COLO668 (cell line): ENCODE data around the gene PDE4B.
"Not testable (repeated sequence)": the region's sequence is repeated elsewhere in the genome, so short reads cannot be mapped to it uniquely, and the experiment has no call there.

Experiments used
- DNase-seq: peaks from one replicate; lab custom pipeline; 2025; ENCODE audit not compliant: unreplicated experiment; lab: John Stamatoyannopoulos, UW

The PDE4B gene

DNA sequence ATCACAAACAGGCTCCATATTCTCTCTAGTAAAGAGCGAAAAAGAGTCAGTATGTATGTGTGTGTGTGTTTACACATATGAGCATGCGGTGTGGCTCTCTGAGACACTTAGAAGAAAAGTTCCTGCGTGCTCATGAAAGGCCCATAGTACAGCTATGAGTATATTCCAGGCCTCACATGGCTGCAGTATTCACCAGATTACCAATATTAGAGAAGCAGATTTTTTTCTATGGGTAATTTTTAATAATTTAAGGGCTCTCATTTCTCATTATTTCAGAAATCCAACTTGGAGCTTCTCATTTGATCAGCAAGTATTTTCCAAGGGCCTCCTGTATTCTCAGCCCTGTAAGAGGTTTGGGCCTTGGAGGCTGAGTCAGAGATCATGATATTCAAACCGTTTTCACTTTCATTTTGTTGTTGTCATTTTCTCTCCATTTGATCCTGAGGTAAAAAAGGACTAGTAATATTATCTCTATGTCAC is 508.3 kb downstream of the PDE4B start:
- no peak for DNase-seq

DNA sequence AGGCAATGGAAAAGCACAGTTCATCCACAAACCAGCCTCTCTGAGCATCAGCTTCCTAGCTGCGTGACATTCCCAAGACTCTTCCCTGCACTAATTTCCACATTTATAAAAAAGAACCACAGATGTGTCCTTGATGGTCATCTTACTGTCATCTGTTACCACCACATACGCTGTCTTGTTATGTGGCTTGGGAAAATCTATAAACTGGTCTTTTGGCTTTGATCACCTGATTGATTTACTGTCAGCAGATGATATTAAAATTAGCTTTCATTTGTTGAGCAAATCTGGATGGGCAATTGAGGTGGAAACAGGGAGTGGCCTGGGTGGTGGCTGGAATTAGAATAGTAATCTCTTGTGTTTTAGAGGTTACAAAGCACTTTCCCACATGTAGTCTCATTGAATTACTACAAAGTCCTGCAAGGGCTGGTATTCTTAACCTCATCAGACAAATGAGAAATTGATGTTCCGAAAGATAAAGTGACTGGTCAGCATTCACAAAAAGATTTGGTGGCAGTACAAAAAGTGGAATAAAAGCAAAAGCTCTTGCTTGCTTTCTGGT is 509.6 kb downstream of the PDE4B start:
- DNase-seq, result no peak

DNA sequence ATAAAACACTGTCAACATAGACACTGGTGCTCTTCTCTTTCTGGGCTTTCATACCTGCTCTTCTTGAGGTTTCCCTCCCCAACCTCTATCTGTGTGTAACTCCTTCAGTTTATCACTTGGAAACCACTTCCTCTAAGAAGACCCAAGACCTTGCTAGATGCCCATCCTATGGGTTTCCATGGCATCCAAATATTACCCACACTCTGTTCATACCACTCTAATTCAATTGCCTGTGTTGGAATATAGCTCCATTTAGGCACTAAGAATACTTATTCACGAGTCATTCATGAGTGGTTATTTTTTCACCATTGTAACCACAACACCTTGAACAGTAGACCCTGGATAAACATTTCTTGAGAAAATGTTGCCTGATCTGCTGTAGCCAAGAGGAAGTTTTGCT is 510.1 kb downstream of the PDE4B start:
- DNase-seq, result no peak

DNA sequence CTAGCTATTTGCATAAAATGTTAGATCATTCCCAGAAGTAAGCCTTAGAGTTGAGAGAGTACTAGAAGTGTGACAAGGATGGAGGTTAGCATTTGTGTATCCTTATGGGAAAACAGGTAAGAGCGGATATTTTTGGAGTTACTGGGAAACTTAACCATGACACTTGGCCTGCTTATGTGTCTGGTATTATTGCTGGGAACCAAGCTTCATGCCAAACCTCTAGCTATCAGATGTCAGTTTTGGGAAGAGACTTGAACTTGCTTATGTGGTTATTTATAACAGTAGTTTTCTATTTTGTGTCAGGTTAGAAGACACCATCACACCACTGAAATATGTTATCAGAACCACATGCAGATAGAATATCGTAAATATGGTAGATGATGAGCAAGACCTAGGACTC is 511.0 kb downstream of the PDE4B start:
- DNase-seq, result no peak

DNA sequence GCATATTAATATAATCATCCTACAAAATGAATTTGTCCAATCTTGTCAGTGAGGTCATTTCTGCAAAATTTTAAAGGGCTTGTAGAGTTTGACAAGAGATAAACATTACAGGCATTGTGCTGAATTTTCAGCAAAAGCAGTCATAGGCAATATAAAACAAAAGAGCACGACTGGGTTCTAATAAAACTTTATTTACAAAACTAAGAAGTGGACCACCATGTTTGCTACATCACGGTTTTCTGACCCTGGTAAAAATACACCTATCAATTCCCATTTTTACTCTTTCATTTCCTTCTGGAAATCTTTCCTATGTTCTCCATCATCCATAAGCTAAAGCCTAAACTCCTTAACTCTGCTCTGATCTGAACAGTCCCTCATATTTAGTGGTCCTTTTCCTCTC is 511.4 kb downstream of the PDE4B start:
- no peak for DNase-seq

DNA sequence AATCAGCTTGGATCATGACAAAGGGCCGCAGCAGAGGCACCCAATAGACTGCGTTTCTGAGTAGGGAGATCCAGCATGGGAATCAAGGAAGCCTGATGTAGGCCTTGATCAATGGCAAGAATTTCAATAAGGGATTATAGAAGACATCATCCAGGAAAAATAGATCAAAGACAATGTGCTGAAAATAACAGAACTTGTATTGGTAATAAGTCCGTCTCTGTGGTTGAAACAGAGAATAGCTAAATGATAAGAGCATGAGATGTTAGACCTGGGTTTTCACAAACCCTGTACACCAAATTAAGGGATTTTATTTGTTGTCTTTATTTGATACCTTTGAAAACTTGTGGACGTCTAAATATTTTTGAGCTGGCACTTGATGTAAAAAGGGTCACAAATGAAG is 513.2 kb downstream of the PDE4B start:
- DNase-seq, result no peak

DNA sequence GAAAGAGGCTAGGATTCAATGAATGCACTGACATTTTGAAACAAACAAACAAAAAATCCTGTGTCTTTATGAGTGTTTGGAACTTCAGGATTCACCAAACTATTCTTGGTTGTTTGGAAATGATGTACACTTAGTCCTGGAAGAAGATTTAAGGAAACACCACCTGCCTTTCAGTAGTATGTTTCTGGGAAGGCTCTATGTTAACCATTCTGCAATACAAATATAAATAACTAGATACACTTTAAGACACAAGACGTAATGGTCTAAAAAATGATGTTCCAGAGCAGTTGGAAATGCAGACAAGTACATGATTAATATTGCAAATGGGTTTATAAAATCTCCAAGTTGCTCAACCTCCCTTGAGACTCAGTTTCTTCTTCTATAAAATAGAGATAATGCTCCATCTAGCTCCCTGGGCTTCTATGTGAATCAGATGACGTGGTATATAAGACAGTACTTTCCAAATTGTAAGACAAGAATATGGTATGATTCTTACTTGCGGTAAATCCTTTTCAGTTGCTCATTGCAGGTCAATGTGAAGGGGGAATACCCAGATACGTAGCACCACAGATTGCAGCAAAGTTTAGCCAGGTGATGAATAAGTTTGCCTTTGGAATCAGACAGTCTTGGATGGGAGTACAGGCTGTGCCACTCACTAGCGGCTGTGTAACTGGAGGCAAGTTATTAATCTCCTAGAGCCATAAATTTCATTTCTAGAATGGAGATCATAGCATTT is 516.5 kb downstream of the PDE4B start:
- DNase-seq, result no peak

DNA sequence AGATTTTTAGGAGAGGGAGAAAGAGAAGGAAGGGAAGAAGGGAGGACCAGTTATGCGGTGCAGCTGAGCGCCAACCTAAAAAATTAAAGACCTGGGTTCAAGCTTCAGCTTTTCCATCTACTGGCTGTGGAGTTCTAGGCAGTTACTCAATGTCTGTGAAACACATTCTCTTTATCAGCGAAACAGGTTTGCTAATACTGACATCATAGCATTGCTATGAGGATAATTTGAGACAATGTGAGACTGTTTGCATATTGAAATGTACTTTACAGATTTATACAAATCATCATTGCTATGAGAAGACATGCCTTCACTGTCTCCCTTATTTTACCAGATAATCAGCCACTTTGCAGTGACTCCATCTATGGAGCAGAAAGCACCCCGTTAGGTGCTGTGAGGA is 518.4 kb downstream of the PDE4B start:
- DNase-seq, result no peak

DNA sequence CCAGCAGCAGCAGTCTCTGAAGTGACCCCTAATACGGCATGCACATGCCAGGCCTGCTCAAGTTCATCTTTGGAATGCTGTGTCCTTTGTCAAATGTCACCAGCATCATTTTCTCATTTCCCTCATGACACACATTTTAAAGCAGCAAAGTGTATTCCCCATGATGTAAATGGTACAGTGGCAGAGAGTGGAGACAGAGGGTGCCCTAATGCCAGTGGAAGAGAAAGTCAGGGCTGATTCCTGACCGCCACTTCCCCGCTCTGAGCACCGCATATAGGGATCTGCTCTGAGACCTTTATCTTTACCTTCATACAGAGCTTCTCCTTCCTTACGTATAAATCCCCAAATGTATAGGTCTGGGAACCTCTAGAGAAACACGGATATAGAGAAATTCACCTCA is 518.9 kb downstream of the PDE4B start:
- no peak for DNase-seq

DNA sequence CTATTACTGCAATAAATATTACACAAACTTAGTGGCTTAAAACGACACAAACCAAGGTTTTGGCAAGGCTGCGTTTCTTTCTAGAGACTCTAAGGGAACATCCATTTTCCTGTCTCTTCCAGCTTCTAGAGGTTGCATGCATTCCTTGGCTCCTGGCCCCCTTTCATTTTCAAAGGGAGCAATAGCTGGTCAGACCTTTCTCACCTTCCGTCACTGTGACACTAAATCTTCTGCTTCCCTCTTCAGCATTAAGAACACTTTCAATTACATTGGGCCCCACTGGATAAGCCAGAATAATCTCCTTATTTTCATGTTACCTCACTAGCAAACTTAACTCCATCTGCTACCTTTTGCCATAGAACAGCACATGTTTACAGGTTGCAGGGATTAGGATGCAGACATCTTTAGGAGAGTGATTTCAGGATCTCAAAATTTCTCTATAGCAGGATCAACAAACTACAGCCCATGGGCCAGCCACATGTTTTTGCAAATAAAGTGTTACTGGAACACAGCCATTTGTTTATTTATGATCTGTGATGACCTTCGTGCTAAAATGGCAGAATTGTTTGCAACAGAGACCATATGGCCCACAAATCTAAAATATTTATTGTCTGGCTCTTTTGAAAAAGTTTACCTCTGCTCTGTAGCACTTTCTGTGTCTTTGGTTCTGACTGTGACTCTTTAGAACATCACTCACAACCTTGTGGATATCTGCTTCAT is 519.7 kb downstream of the PDE4B start:
- no peak for DNase-seq

DNA sequence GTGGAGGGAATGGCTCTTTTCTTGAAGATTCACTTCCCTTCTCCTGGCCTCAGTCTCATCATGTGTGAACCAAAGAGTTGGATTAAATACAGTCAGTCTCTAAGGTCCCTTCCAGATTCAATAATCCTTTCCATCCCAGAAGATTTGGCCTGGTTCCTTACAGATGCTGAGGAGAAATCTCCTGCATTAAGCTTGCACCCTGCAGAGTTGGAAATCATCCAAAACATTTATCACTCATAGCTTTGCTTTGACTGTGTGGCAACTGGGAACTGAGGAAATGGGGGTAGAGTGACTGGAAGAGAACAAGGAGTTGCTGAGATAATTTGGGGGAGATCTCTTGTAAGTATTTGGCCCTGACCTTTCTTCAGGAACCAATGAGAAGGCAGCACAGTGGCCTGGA is 520.7 kb downstream of the PDE4B start:
- no peak for DNase-seq

DNA sequence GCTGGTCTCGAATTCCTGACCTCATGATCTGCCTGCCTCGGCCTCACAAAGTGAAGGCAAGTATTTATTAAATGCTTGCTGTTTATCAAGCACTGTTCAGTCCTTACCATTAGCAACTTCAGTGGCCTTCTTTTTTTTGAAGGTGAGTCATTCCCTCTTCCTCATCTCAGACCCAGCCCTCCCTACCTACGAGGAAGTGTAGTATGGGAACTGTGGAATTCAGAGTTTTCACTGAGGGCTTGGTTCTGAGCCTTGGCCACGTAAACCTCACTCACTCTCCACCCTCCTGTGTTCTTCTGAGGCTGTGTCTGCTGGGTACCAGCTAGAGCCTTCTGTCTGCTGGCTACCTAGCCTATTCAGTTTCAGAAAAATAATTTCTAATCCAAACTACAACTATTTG is 523.0 kb downstream of the PDE4B start:
- DNase-seq, result no peak

DNA sequence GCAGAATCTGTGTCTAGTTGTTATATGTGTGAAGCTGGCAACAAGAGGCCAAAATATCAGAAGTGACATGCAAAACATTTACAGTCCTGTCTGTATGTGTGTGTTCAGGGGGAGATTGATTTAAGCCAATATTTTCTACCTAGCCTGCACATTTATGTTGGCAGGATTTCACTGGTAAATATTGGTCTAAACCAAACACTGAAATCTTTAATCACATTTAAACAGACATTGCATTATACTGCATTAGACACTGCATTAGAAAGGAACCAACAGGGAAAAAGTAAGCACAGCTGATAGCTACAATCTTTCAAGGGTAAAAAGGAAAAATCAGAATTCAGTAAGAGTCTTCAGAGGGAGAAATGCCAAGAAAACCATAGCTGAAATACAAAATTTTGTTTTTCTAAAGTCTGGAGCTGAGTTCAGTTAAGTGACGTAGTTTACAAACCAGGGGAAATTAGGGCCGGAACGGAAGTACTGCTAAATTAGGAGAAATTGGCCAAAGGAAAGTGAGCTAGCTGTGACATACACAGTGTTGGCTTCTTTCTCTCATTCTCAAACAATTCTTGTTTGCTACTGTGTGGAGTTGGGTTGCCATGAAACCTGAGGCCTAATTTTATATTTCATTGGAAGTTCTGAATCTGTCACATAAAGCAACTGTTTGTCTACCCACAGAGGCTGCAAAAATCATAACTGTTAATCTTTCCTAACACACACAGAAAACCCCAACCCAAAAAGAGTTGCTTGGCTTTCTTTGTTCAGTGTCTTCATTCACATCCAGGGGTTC is 524.0 kb downstream of the PDE4B start:
- no peak for DNase-seq

DNA sequence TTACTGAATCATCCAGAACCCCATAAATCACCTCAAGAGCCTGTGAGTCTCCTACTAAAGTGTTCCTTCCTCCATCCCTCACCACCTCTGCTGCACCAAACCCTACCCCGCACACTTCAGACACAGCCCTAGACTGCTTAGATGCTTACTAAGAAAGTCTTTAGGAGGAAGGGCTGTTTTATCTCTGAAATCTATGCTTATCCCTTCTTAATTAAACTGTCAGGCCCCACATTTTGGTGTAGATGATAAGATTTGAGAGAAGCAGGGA is 524.5 kb downstream of the PDE4B start:
- DNase-seq, result no peak

DNA sequence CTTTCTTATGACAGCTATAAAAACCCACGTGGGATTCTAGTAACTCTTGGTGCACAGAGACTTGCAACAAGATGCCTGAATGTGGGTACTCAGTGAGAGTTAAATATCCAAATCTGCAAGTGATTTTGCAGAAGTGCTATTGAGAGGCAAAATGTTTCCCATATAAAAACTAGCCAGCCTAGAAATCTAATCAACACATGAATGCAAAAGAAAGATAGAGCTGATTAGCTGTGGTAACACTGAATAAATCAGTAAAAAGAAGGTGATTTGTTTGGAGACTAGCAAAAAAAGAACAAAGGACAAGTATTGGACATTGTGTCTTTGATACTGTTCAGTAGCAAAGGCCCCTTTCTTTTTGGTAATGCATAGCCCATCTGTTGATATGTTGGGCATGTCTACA is 527.5 kb downstream of the PDE4B start:
- no peak for DNase-seq

DNA sequence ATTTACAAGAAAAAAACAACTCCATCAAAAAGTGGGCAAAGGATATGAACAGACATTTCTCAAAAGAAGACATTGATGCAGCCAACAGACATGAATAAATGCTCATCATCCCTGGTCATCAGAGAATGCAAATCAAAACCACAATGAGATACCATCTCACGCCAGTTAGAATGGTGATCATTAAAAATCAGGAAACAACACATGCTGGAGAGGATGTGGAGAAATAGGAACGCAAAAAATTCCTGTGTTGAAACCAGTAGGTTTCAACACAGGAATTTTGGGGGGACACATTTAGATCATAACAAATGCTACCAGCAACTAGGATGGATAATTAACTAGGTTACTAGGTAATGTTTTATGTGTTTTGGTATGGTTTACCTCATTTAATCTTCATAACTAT is 529.8 kb downstream of the PDE4B start:
- not testable (repeated sequence) for DNase-seq

DNA sequence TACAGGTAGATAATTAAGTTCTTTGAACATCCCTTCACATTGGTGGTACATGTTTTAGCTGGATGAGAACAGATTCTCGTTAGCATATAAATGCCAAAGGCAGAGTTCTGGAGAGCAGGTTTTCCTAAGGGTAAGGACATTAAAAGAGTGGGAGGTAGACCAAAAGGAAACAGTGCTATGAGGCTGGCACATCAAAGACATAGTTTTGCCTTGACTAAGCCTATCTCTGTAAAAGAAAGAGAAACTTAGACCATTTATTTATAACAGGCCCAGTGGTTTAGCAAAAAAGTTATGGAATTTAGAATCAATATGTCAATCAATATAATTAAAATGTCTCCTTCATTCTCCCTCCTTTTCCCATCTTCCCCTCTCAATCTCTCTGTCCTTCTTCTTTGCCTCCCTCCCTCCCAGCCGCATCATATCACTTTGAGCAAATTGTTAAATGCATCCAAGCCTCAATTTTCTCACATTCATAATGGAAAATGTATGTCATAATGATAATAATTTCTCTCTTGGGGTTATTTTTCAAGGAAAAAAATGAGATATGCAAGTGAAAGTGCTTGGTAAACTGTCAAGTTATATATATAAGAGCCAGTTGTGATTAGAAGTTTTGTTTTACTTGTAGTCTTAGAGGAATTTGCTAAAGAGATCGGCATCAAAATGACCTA is 531.4 kb downstream of the PDE4B start:
- no peak for DNase-seq

DNA sequence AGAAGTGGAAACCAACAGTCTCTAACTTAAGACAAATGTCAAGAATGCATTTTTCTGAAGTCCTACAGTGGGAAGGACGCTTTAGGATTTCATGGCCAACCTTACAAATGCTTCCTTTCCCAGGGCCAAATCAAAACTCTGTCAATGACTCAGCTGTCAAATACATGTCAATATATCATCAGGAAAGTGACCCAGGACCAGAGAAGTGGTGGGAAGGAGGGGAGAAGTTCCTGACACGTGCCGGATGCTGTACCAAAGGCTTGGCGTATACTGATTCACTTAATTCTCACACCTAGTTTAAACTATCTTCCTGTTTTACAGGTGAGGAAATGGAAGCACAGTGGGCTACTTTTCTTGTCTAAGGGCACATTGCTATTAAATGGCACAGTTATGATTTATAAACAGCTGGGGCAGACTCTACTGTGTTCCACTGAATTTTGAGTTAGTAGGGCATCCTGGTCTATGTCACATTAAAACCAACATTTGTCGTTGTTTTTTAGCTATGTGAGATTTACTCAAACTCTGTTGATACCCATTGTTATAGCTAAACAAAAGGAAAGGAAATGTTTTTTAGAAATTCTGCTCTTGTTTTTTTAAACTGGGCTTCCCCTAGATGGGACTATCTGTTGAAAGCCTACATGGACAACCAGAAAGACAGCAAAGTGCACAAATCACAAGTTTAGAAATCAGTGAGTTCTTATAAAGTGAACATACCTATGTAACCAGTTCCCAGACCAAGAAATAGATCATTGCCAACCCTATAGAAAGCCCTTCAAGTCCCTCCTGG is 533.1 kb downstream of the PDE4B start:
- DNase-seq, result no peak

DNA sequence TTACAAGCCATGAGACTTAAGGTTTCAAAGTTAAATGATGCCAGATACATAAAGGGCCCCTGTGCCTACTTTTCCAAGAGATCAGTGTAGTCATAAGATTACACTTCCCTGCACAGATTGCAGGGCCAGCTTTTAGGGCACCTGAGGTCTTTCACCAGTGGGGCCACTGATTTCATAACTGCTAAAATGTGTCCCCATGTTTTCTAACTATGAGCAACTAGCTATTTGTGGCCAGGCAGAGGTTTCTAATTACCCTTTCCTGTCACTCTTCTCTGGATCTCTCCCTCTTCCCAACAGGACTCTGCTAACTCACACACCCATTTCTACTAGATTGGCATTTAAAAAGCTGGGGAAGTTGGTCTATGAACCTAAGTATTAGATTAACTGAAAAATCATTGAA is 534.2 kb downstream of the PDE4B start:
- DNase-seq, result no peak

DNA sequence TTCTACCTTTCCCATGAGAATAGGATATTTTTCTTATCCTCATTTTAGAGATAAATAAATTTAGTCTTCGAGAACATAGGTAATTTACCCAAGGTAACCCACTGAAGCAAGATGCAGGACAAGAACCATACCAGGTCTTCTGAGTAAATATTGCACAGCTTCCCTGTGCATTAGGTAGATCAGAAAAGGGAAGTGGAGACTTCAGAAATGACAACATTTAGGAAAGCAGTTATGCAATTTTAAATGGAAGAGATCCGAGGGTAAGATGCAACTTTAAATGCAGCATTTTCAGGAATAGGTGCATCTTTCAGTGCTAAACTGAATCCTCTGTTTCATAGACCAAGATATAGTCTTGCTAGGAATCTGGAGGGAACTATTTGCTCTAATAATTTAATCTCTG is 534.9 kb downstream of the PDE4B start:
- no peak for DNase-seq

DNA sequence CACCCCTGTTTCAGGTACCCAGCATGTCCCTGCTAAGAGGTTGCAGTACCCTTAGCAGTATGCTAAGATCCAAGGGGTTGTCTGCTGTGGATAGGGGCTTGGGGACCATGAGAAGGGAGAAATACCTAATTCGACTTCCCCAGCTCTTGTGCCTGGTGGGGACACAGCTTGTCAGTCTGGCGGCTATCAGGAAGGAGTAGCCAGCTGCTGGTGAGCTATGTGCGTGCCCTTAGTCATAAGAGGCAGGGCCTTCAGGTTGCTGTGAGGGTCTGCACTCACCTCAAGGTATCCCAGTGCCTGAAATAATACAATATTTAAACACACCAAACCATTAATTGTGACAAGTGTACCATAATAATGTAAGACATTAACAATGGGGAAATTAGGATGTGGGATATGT is 536.2 kb downstream of the PDE4B start:
- no peak for DNase-seq
